Loucy (cell line): Measurements from ENCODE around the gene SLC29A4.

Experiments
- H2AFZ ChIP-seq: fragments of 200-600 bp; sonication (generic); 2 replicates; pipeline ENCODE4 v1.6.0; 2016; ENCODE audit warnings: antibody characterized with exemption, mild to moderate bottlenecking, low read length, moderate library complexity
- H3F3A ChIP-seq: fragments of 200-600 bp; 2 replicates; pipeline ENCODE4 v1.6.0; 2016; ENCODE audit warnings: antibody characterized with exemption, low read depth, mild to moderate bottlenecking
- H3K27me3 ChIP-seq: fragments of 200-600 bp; sonication (generic); 2 replicates; pipeline ENCODE4 v1.6.1; 2014; ENCODE audit warnings: low read length, mild to moderate bottlenecking; ENCODE audit not compliant: insufficient read depth, poor library complexity, severe bottlenecking
- H3K36me3 ChIP-seq: fragments of 200-600 bp; sonication (generic); 2 replicates; pipeline ENCODE4 v1.6.1; 2016; ENCODE audit warnings: low read length; ENCODE audit not compliant: insufficient read depth
- H3K4me1 ChIP-seq: fragments of 200-600 bp; sonication (generic); 2 replicates; pipeline ENCODE4 v1.5.1; 2014; ENCODE audit warnings: low read length, mild to moderate bottlenecking; ENCODE audit not compliant: insufficient read depth, poor library complexity, severe bottlenecking
- H3K4me2 ChIP-seq: fragments of 200-600 bp; sonication (generic); 2 replicates; pipeline ENCODE4 v1.6.0; 2014; ENCODE audit warnings: antibody characterized with exemption, low read length, low read depth, mild to moderate bottlenecking; ENCODE audit not compliant: poor library complexity, severe bottlenecking
- H3K4me3 ChIP-seq: fragments of 200-600 bp; sonication (generic); 2 replicates; pipeline ENCODE4 v1.5.1; 2014; ENCODE audit warnings: low read length, mild to moderate bottlenecking, mixed read lengths; ENCODE audit not compliant: poor library complexity, severe bottlenecking
- H3K79me2 ChIP-seq: fragments of 200-600 bp; sonication (generic); 2 replicates; pipeline ENCODE4 v1.6.1; 2014; ENCODE audit warnings: low read length; ENCODE audit not compliant: insufficient read depth
- H3K9ac ChIP-seq: fragments of 200-600 bp; sonication (generic); 2 replicates; pipeline ENCODE4 v1.6.0; 2014; ENCODE audit warnings: mild to moderate bottlenecking, low read depth, low read length, moderate library complexity; ENCODE audit not compliant: poor library complexity, severe bottlenecking
- H3K9me2 ChIP-seq: fragments of 200-600 bp; sonication (generic); replicated peaks from 2 replicates; pipeline ENCODE4 v1.6.1; 2016; ENCODE audit warnings: low read depth, low read length, mixed read lengths
- H3K9me3 ChIP-seq: fragments of 200-600 bp; sonication (generic); 2 replicates; pipeline ENCODE4 v1.6.1; 2014; ENCODE audit warnings: mild to moderate bottlenecking, antibody characterized with exemption, low read length, low read depth; ENCODE audit not compliant: insufficient read depth
- H4K20me1 ChIP-seq: fragments of 200-600 bp; sonication (generic); 2 replicates; pipeline ENCODE4 v1.6.0; 2014; ENCODE audit warnings: antibody characterized with exemption, low read length, mild to moderate bottlenecking; ENCODE audit not compliant: insufficient read depth, poor library complexity, severe bottlenecking
- EZH2phosphoT487 ChIP-seq: fragments of 200-600 bp; IDR thresholded peaks from 2 replicates; pipeline ENCODE4 v1.6.1; 2018; ENCODE audit warnings: antibody characterized with exemption, mild to moderate bottlenecking, moderate library complexity, borderline replicate concordance
- TF ChIP-seq, protein P1 (sequence below): fragments of 200-600 bp; sonication (generic); conservative IDR thresholded peaks from 2 replicates; pipeline ENCODE4 v1.5.1; 2014; ENCODE audit warnings: mild to moderate bottlenecking, antibody characterized with exemption, low read length

The SLC29A4 gene

DNA sequence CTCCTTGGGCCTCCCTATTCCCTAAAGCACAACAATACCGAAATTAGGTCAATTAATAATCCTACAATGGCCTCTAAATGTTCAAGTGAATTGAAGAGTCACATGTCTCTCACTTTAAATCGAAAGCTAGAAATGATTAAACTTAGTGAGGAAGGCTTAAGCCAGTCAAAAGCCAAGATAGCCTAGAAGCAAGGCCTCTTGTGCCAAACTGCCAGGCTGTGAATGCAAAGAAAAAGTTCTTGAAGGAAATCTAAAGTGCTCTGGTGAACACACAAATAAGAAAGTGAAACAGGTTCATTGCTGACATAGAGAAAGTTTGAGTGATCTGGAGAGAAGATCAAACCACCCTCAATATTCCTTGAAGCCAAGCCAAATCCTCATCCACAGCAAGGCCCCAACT is 57.2 kb downstream of the SLC29A4 start:
- H4K20me1 ChIP-seq = no peaks in the 10 kb centered on the region
- no peaks in the 10 kb centered on the region for H3K4me1 ChIP-seq
- no peaks in the 10 kb centered on the region for H3F3A ChIP-seq
- H3K27me3 ChIP-seq = no peaks in the 10 kb centered on the region
- TF ChIP-seq, protein P1, sequence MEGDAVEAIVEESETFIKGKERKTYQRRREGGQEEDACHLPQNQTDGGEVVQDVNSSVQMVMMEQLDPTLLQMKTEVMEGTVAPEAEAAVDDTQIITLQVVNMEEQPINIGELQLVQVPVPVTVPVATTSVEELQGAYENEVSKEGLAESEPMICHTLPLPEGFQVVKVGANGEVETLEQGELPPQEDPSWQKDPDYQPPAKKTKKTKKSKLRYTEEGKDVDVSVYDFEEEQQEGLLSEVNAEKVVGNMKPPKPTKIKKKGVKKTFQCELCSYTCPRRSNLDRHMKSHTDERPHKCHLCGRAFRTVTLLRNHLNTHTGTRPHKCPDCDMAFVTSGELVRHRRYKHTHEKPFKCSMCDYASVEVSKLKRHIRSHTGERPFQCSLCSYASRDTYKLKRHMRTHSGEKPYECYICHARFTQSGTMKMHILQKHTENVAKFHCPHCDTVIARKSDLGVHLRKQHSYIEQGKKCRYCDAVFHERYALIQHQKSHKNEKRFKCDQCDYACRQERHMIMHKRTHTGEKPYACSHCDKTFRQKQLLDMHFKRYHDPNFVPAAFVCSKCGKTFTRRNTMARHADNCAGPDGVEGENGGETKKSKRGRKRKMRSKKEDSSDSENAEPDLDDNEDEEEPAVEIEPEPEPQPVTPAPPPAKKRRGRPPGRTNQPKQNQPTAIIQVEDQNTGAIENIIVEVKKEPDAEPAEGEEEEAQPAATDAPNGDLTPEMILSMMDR = no peak
- no peak for TF ChIP-seq EZH2phosphoT487
- no peak overlapping the region for H3K9ac ChIP-seq
- no peaks in the 10 kb centered on the region for H3K9me2 ChIP-seq
- peaks cover 4% of the 10 kb centered on the region; the same call in 1 of the 2 replicates for H3K79me2 ChIP-seq
- H2AFZ ChIP-seq = no peak overlapping the region
- H3K4me3 ChIP-seq = no peak overlapping the region
- peaks cover 9% of the 10 kb centered on the region; the same call in 1 of the 2 replicates for H3K9me3 ChIP-seq
- H3K4me2 ChIP-seq = no peak overlapping the region
- H3K36me3 ChIP-seq = peaks cover 93% of the 10 kb centered on the region

DNA sequence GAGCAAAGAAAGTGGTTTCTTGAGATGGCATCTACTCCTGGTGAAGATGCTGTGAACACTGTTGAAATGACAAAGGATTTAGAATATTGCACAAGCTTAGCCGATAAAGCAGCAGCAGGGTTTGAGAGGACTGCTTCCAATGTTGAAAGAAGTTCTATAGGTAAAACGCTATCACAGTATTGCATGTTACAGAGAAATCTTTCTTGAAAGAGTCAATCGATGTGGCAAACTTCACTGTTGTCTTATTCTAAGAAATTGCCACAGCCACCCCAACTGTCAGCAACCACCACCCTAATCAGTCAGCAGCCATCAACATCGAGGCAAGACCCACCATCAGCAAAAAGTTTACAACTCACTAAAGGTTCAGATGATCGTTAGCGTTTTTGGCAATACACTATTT is 59.9 kb downstream of the SLC29A4 start:
- no peaks in the 10 kb centered on the region for H3K27me3 ChIP-seq
- no peaks in the 10 kb centered on the region for H4K20me1 ChIP-seq
- no peaks in the 10 kb centered on the region; the same call in 1 of the 2 replicates for H3K79me2 ChIP-seq
- no peak overlapping the region for H3K4me2 ChIP-seq
- no peaks in the 10 kb centered on the region for H3K9me3 ChIP-seq
- H3K9ac ChIP-seq = no peak overlapping the region
- H3K4me1 ChIP-seq = no peaks in the 10 kb centered on the region
- no peaks in the 10 kb centered on the region for H3K9me2 ChIP-seq
- no peaks in the 10 kb centered on the region for H3F3A ChIP-seq
- H2AFZ ChIP-seq = no peak overlapping the region
- TF ChIP-seq EZH2phosphoT487 = no peak
- TF ChIP-seq, protein P1 = no peak
- no peak overlapping the region for H3K4me3 ChIP-seq
- H3K36me3 ChIP-seq = peaks cover 82% of the 10 kb centered on the region

DNA sequence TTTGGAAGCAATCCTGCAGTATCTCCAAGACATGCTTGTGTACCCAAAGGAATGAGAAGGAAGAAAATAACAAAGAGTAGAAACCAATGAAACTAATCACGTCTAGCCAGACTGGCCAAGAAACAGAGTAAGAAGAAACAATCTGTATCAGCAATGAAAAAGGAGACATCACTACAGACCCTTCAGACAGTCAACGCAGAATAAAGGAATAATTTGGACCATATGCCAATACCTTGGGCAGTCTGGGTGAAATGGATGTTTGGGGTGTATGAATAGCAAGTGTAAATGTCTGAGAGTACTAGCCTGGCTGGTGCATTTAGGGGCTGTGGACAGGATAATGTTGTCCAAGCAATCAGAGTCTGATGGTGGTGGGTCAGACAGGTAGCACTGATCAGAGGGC is 61.1 kb downstream of the SLC29A4 start:
- peaks cover 2% of the 10 kb centered on the region for H4K20me1 ChIP-seq
- no peak overlapping the region for H3K4me2 ChIP-seq
- H3K9me2 ChIP-seq = no peaks in the 10 kb centered on the region
- H3K9ac ChIP-seq = no peak overlapping the region
- H3K4me1 ChIP-seq = no peaks in the 10 kb centered on the region
- no peak overlapping the region for H2AFZ ChIP-seq
- H3F3A ChIP-seq = no peaks in the 10 kb centered on the region
- no peaks in the 10 kb centered on the region for H3K27me3 ChIP-seq
- H3K9me3 ChIP-seq = no peaks in the 10 kb centered on the region
- peaks cover 80% of the 10 kb centered on the region for H3K36me3 ChIP-seq
- no peak overlapping the region for H3K4me3 ChIP-seq
- no peaks in the 10 kb centered on the region; the same call in 1 of the 2 replicates for H3K79me2 ChIP-seq
- TF ChIP-seq EZH2phosphoT487 = no peak
- TF ChIP-seq, protein P1 = no peak
